HG03457 (cell line): ENCODE results near the gene HIVEP3.

ENCODE experiments used
- ATAC-seq: cut with Tn5 transposase; IDR thresholded peaks from one replicate; pipeline ENCODE4 v1.9.1; 2021; ENCODE audit warnings: moderate number of reproducible peaks; ENCODE audit not compliant: unreplicated experiment

Gene HIVEP3

DNA sequence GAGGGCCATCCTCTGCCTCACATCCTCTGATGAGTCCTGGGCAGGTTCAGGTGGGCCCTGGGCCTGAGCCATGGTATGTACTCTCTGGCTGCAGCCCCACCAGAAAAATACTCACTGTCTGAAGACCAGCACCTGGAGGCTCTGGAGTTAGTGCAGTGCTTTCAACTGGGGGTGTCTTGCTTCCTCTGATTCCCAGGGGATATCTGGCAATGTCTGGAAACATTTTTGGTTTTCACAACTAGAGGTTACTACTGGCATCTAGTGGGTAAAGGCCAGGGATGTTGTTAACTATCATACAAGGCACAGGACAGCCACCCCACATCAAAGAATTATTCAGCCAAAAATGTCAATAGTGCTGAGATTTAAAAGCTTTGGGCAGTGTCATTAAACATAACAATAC, 152.7 kb downstream of the HIVEP3 start:
- ATAC-seq, result no peak

GRCh38 chr1:41765152-41765551, 153.6 kb downstream of the HIVEP3 start:
- no peak for ATAC-seq

DNA sequence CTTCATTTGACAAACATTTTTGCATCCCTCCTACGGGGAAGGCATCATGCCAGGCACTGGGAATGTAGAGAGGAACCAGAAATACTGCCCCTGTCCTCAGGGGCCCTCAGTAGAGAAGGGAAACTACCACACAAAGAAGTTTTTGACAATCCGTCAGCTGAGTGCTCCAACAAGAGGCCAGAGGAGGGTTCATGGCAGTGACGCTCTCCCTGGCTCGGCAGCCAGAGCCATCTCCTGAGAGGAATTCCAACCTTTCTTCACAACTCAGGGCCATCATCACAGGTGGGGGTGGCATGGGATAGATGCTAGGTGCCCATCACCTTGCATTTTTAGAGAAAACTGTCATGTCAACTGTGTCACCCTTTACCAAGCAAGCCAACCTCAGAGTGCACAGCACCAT, 154.1 kb downstream of the HIVEP3 start:
- no peak for ATAC-seq

DNA sequence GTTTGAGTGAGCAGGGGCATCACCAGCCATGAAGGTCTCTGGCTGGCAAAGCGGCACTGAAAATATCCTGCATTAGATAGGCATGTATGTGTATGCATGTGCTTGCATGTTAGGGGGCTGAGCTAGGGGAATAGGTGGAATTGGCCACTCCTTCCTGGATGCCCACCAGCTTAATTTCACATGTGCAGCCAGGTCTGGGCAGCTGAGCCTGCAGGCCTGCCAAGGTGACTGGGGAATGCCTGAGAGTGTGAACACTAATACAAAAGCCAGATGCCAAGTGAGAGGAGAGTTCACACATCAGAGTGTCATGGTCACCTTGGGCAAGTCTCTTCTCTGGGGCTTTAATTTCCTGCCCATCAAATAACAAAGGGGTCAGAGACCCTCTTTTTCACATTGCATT, 155.9 kb downstream of the HIVEP3 start:
- ATAC-seq, result no peak

GRCh38 chr1:41762251-41762650, 156.5 kb downstream of the HIVEP3 start:
- no peak for ATAC-seq

- ATAC-seq, result no peak
Observed at GRCh38 chr1:41758904-41759548, 159.7 kb downstream of the HIVEP3 start.

DNA sequence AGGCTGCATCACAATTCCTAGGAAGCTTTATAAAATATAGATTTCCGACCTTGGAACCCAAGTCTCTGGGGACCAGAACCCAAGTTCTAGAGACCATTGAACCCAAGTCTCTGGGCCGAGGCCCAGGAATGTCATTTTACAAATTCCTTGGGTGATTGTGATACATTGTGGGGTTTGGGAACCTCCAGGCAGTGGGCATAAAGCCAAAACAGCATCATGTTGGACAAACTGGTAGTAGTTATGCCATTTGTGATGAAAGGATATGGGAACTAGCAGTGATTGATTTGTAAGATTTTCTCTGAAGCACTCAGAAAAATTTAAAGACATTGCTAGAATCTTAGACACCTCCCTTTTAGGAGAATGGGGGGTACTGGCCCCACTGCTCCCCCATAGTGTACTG, 160.2 kb downstream of the HIVEP3 start:
- no peak for ATAC-seq

GRCh38 chr1:41754540-41754939, 164.2 kb downstream of the HIVEP3 start:
- no peak for ATAC-seq

GRCh38 chr1:41752514-41753170, 166.1 kb downstream of the HIVEP3 start:
- no peak for ATAC-seq

GRCh38 chr1:41751804-41752513, 166.8 kb downstream of the HIVEP3 start:
- ATAC-seq, result peak; percentile 17

- no peak for ATAC-seq
Observed at GRCh38 chr1:41749991-41750745, 168.6 kb downstream of the HIVEP3 start.

- ATAC-seq, result no peak
Observed at GRCh38 chr1:41745022-41745421, 173.7 kb downstream of the HIVEP3 start.

DNA sequence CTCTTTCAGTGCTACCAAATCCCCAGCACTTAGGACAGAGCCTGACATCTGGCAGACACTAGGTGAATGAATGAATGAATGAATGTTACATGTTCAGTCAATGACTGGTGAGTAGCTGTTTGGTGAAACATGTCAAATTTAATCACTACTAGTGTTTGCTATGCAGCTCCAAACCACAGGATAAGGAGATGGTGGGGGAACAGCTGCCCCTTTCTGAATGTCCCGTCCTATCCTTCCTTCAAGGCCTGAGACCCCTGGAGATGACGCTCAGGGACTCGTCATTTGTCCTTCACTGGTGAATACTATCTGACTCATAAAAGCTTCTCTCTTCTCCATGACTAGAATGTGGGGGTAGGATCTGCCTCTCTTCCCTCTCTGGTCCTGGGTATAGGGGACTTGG, 175.4 kb downstream of the HIVEP3 start:
- no peak for ATAC-seq

GRCh38 chr1:41742219-41742618, 176.5 kb downstream of the HIVEP3 start:
- no peak for ATAC-seq

DNA sequence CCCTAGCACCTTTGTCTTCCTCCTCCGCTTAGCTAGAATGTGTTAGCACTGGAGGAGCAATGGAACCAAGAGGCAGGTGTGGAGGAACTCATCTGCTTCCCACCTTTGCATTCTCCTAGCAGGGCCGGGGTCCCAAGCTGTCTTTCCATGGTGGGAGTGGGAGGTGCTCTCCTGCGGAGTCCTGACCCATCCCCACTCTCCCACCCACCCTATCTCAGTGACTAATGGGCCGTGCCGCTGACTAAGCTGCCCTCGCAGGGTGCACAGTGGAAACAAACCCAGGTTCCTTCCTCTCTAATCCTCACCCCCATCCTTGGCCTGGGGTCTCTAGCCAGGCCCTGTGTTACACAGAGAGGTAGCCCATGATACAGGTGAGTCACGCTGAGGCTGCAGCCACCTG, 177.5 kb downstream of the HIVEP3 start:
- no peak for ATAC-seq

- no peak for ATAC-seq
Observed at GRCh38 chr1:41740630-41741239, 178.0 kb downstream of the HIVEP3 start.

DNA sequence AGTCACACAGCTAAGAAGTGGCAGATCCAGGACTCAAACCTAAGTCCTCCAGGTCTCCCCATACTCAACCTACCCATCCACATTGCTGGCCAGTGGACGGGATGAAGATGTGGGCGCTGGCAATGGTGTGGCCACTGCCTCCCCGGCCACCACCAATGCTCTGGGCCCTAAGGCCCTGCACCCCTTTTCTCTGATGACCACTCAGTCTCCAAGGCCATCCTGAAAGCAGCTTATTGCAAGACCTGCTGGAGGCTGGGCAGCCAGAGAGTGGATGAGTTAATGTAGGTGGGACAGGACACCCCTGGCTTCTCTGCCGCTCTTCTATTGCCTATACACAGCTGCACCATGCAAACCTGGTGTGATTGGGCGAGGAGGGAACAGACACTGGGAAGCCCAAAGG, 178.7 kb downstream of the HIVEP3 start:
- no peak for ATAC-seq

- no peak for ATAC-seq
Observed at GRCh38 chr1:41739061-41739955, 179.4 kb downstream of the HIVEP3 start.

DNA sequence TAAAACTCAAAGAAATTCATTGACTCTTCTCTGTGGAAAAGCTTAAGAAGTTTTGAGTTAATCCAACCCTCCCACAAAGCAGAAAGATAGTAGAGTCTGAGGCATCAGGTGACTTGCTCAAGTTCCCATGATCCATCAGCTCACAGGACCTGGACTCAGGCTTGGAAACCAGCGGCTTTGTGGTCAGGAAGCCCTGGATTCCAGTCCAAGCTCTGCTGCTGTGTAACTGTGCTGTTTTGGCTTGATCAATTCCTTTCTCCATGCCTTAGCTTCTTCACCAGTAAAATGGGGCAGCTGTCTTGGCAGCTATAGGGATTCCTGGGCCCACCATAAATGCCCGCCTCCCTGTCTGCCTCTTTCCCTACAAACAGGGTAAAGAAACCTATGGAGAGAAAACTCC, 180.2 kb downstream of the HIVEP3 start:
- no peak for ATAC-seq

- no peak for ATAC-seq
Observed at GRCh38 chr1:41738006-41738405, 180.7 kb downstream of the HIVEP3 start.
